K562 (cell line): ENCODE results near the gene RHOB. TPM values are rescaled to one million over a fixed set of nuclear protein-coding genes. Genes with fewer than 3 reads are reported as not detected.

Source experiments
- CUX1 ChIP-seq: fragments of 200-800 bp; sonication (Bioruptor generic); IDR thresholded peaks from 2 replicates; pipeline ENCODE4 v1.6.1; 2016; ENCODE audit warnings: missing genetic modification characterization, missing compliant biosample characterization
- GTF2A2 ChIP-seq: IDR thresholded peaks from 2 replicates; pipeline ENCODE4 v1.6.1; 2016; ENCODE audit warnings: mild to moderate bottlenecking, missing genetic modification characterization, missing compliant biosample characterization
- GTF2F1 ChIP-seq: IDR thresholded peaks from 2 replicates; pipeline ENCODE4 v1.6.1; 2011; ENCODE audit warnings: low read depth, low read length, improper control_type of control experiment
- KAT8 ChIP-seq: fragments of 450-650 bp; IDR thresholded peaks from 2 replicates; pipeline ENCODE4 v1.6.1; 2016; ENCODE audit warnings: low read depth, mild to moderate bottlenecking
- L3MBTL2 ChIP-seq: fragments of 450-650 bp; IDR thresholded peaks from 2 replicates; pipeline ENCODE4 v1.6.1; 2016; ENCODE audit warnings: mild to moderate bottlenecking, moderate library complexity
- MEF2A ChIP-seq: IDR thresholded peaks from 2 replicates; pipeline ENCODE4 v1.6.1; 2011; ENCODE audit warnings: low read depth, mild to moderate bottlenecking, low read length, moderate library complexity; ENCODE audit not compliant: control insufficient read depth
- MTA3 ChIP-seq: fragments of 450-650 bp; formaldehyde crosslinking; IDR thresholded peaks from 2 replicates; pipeline ENCODE4 v1.6.1; 2017; ENCODE audit warnings: mild to moderate bottlenecking, borderline replicate concordance
- NEUROD1 ChIP-seq: fragments of 150-350 bp; IDR thresholded peaks from 2 replicates; pipeline ENCODE4 v1.6.1; 2014; ENCODE audit warnings: borderline replicate concordance, low read length, low read depth; ENCODE audit not compliant: partially characterized antibody
- REST ChIP-seq, 2 experiments: fragments of 450-650 bp; formaldehyde crosslinking in 1 of 2; IDR thresholded peaks; 2 replicates each; pipeline versions ENCODE4 v1.4.0 to v1.6.1; 2014 to 2020; ENCODE audit warnings: mild to moderate bottlenecking in 2 of 2, borderline replicate concordance in 1 of 2, low read depth in 1 of 2
- RUNX1 ChIP-seq: sonication (generic); IDR thresholded peaks from 2 replicates; pipeline ENCODE4 v1.6.1; 2016; ENCODE audit warnings: antibody characterized with exemption, low read depth
- SPI1 ChIP-seq: IDR thresholded peaks from 2 replicates; pipeline ENCODE4 v1.6.1; 2011; ENCODE audit warnings: low read depth, low read length, control low read depth, borderline replicate concordance
- ZNF121 ChIP-seq: sonication (generic); formaldehyde crosslinking; conservative IDR thresholded peaks from 2 replicates; pipeline ENCODE4 v1.8.0; 2022; ENCODE audit warnings: missing genetic modification reagents
- ZNF175 ChIP-seq: fragments of 200-800 bp; sonication (Bioruptor generic); IDR thresholded peaks from 2 replicates; pipeline ENCODE4 v1.6.1; 2016; ENCODE audit warnings: low read depth, mild to moderate bottlenecking, missing genetic modification characterization, missing compliant biosample characterization
- ZNF23 ChIP-seq: fragments of 250-450 bp; sonication (Bioruptor Pico); IDR thresholded peaks from 2 replicates; pipeline ENCODE4 v1.4.0; 2020; ENCODE audit warnings: mild to moderate bottlenecking
- ZNF780A ChIP-seq: fragments of 250-450 bp; sonication (Bioruptor Pico); IDR thresholded peaks from 2 replicates; pipeline ENCODE4 v1.5.0; 2021; ENCODE audit warnings: mild to moderate bottlenecking
- polyA plus RNA-seq, 8 experiments: library from polyadenylated mRNA; depleted of rRNA in 4 of 8; stranded (reverse) in 5 of 8; unstranded in 3 of 8; fragments of >200 nt; fragmentation: Nextera tagmentation in 2 of 8; fragmentation: Illumina TruSeq in 1 of 8; extraction: Ambion mirVana in 2 of 8; extraction: Trizol in 1 of 8; gene quantifications; 2 replicates each; pipeline versions ENCODE4 v1.2.1 to v1.2.3, GENCODE V29; 2011 to 2014; ENCODE audit warnings: inconsistent platforms in 1 of 8, missing spikeins in 1 of 8
- total RNA-seq, 7 experiments: library from RNA; depleted of rRNA in 6 of 7; stranded (reverse); fragments of >200 nt in 6 of 7; fragmentation: Illumina TruSeq in 2 of 7; extraction: Trizol in 2 of 7; gene quantifications; 2 replicates each; pipeline versions ENCODE4 v1.2.1 to v1.2.3, GENCODE V29; 2011 to 2021; ENCODE audit warnings: low replicate concordance in 1 of 7

RHOB gene
- total and polyA plus RNA-seq, 9 of the 15 experiments (the other 6 are each of a cell fraction or from before 2014, with no cell fraction given) = 0.07 to 4.8 (median 1.1) TPM

- TF ChIP-seq REST (IDR thresholded peaks at IDR 0.05; ENCODE audit: borderline replicate concordance) (peak; percentile 71; the same call in 1 of the 2 replicates), REST (CRISPR knock-in tag; IDR thresholded peaks at IDR 0.05; ENCODE audit: low read depth) (no peak), ZNF780A (no peak), ZNF121 (no peak), GTF2F1 (no peak), SPI1 (0 out of 2 replicates have a peak, but pooled peaks have one; percentile 6), KAT8 (no peak), NEUROD1 (no peak), ZNF23 (CRISPR knock-in tag) (no peak), GTF2A2 (tag) (no peak), ZNF175 (CRISPR knock-in tag) (no peak), L3MBTL2 (peak; percentile 44; the same call in 1 of the 2 replicates), MTA3 (no peak), RUNX1 (no peak), CUX1 (no peak), MEF2A (no peak)
Observed at GRCh38 chr2:20411361-20411894, 35.4 kb upstream of the RHOB start (continued).
